Neural progenitor cell (in vitro differentiated cells): ENCODE measurements around the gene TNN.

Source experiments
- CTCF ChIP-seq: fragments of 200-600 bp; sonication (generic); IDR thresholded peaks from 2 replicates; pipeline ENCODE4 v1.5.1; 2017; ENCODE audit warnings: antibody characterized with exemption, mild to moderate bottlenecking
- EZH2 ChIP-seq: fragments of 200-600 bp; sonication (generic); IDR thresholded peaks from 2 replicates; pipeline ENCODE4 v1.6.1; 2017; ENCODE audit warnings: antibody characterized with exemption, mild to moderate bottlenecking, moderate library complexity
- EZH2phosphoT487 ChIP-seq: fragments of 200-600 bp; sonication (generic); IDR thresholded peaks from 2 replicates; pipeline ENCODE4 v1.6.1; 2017; ENCODE audit warnings: antibody characterized with exemption

GRCh38 chr1:175118375-175119367 lies 51.0 kb downstream of the TNN start:
- TF ChIP-seq CTCF (no peak), EZH2phosphoT487 (no peak), EZH2 (no peak)
